Activated CD4-positive, alpha-beta T cell treated with anti-CD3 and anti-CD28 coated beads, Interleukin-2, amount 50 U/mL, for 1 hour (primary cell): ENCODE measurements around the gene B3GAT3.
"Not testable (repeated sequence)": the region's sequence is repeated elsewhere in the genome, so short reads cannot be mapped to it uniquely, and the experiment has no call there.

Experiments used
- DNase-seq: peaks from one replicate; pipeline ENCODE4 v3.0.0-alpha.2; 2020

The B3GAT3 gene

GRCh38 chr11:62577046-62577714 is 44.6 kb downstream of the B3GAT3 start:
- DNase-seq: no peak

DNA sequence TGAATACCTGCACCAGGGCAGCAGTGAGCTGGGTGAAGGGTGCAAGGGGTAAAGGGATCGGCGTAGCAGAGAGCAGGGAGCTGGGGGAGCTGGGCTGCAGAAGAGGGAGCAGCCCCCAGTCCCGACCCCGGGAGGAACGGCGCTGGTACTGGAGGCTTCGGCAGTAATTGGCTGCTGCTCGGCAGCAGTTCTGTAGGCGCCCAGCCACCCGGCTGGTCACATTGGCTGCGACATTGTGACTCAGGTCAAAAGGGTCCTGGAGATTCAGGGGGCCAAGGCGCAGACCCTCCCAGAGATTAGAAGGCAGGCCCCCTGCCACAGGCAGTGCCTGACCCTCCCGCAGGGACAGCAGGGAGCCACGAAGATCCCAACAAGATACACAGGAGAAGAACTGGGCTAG is 45.9 kb downstream of the B3GAT3 start:
- no peak for DNase-seq

DNA sequence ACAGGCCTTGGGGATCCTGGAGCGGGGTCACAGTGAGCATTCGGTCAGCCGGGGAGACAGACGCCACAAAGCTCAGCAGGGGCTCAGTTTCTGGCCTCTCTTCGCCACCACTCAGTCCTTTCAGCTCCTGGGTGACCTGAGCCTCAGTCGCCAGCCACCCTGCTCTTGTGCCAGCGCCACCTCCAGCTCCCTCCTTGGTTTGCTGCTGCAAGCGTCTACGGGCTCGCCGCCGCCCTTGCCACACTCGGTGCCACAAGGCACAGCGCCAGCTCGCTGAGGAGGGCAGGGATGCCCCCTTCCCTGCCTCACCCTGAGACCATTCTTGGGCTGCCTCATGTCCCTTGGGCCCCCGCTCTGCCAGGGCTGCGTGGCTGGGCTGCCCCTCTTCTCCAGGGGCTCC is 46.6 kb downstream of the B3GAT3 start:
- no peak for DNase-seq

- no peak for DNase-seq
Observed at GRCh38 chr11:62574363-62575071, 47.3 kb downstream of the B3GAT3 start.

DNA sequence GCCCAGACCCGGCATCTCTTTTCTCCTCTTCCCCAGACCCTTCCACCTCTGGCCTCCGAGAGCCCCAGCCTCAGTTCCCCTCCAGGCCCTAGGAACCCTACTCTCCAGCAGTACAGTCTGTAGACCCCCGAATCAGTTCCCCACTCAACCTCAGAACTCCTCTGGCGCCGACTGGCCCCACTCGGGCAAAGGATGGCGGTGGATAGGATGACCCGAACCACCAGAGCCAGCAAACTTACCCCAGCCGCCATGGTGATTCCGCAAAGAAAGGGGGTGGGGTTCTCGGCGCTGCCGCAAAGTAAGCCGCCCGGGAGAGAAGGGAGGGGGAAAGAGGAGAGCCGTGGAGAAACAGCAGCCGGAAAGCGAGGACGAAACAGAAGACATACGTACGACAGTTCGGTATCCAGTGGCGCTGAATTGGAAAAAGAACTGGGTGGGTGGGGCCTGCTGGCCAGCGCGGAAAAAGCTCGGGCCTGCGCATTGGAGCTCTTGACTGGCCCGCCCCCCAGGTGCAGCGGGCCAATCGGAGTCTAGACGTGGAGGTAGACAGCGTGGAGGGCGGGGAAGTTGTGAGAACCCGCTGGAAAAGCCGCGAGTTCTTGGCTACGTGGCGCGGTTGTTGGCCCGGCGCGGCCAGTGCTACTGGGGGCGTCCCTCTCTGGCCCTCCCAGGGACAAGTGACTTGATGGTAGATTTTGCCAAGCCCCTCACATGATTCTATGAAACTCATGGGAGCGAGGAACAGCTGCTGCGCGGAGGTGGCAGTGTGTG is 48.0 kb downstream of the B3GAT3 start, which contains the start of gene EEF1G:
TSS of gene EEF1G (minus strand) at position 300 of the 771 bp plus-strand sequence. CDS start at position 251, 49 bp downstream.
- peak; percentile 97 for DNase-seq

DNA sequence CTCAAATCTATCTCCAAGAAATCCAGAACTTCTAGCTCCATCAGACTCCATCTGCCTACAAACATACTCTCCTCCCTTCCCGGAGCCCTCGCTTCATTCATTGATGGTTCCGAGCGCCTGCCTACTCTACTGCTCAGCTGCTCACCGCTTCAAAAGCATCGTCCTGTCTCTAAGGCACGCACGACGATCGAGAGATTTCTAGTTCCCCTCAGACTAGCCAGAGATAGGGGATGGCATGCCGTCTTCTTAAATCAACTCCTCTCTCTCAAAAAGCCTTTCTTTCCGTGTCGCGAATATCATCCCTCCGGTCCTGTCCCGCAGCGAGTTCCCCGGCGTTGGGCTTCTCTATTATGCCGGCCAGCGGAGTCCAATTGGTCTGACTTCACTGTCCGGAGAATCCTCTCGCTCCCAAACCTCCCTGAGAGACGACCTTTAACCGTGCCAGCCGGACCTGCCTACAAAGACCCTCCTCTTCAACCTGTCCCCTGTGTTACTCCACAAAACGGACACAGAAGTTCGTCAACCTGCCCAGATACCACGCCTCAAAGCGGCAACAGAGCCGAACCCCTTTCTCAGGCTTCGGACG is 48.7 kb downstream of the B3GAT3 start:
- DNase-seq: no peak

DNA sequence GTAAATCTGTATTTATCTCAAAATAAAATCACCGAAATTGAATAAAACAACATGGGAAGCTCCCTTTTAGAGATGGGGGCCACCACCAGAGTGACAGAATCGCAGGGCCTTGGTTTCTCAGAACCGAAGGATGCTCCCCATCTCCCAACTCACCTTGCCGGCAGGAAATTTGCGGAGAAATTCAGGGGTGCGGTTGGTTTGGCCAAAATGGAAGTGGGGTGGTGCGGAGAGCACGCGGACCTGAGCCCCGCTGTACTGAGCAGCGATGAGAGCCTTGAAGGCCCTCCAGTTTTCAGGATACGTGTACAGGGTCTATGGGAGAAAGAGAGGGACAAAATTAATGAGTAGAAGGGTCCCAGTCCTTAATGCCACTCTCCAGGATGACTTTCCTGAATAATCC is 49.4 kb downstream of the B3GAT3 start:
- no peak for DNase-seq

DNA sequence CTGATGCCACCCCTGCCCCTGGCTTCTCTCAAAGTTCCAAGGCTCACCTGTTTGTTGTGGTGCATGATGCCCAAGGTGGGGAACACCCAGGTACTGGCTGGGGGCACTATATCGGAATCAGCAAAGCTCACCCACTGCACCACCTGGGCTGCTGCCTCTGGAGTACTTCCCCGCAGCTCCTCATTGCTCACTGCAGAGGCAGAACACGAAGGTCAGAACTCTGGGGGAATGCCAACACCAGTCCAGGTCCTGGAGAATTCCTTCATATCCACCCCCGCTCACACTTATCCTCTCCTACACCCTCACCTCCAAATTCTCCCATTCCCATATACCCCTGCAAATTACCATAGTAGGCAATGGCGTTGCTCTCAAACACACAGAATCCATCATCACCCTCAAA is 50.3 kb downstream of the B3GAT3 start:
- DNase-seq: not testable (repeated sequence)

- not testable (repeated sequence) for DNase-seq
Observed at GRCh38 chr11:62570903-62571302, 50.9 kb downstream of the B3GAT3 start.

- DNase-seq: no peak
Observed at GRCh38 chr11:62569611-62570010, 52.2 kb downstream of the B3GAT3 start.

DNA sequence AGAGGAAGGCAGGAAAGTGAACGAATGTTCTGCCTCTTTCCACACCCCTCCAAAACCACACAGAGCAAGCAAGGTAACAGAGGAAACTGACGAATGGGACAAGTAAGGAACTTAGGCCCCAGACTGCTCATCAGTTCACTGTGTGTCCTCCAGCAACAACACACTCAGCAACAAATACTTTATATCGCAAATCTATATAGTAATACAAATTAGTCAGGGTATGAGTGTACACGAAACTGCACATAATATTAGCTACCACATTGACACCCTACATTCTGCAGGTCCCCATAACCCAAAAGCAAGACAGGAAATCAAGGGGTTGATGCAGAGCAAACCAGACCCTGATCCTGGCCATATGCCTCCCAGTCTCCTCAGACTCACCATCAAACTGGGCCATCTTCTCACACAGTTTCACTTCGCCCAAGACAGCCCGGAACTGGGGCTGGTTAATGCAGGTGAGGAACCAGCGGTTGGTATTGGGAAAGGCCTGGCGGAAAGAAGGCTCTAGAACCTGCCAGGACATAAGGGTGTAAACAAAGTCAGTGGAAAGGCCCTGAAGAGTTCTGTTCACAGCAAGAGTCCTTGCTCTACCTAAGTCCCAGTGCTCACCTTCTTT is 54.7 kb downstream of the B3GAT3 start:
- no peak for DNase-seq

DNA sequence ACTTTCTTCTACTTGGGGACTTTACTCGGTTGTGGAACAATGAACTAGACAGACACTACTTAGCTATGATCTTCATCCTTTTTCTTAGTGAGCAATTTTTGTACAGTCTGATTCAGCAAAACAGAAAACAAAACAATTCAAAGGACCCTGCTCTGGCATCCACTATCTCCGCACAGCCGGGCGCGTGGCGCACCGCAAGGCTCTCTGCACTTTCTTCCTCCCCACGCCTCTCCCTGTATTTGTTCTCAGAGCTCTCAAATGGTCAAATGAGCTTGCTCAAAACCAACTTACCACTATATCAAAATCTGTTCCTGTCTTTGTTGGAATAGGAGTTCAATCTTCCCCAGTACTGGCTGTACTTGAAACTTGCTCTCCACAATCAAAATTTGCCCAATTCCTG is 55.5 kb downstream of the B3GAT3 start:
- no peak for DNase-seq
